ENCODE measurements around the gene DLX1.
"Not testable (repeated sequence)": the region's sequence is repeated elsewhere in the genome, so short reads cannot be mapped to it uniquely, and the experiment has no call there.

The DLX1 gene

GRCh38 chr2:172065111-172065510 lies 20.2 kb upstream of the DLX1 start:
- no peak for DNase-seq

DNA sequence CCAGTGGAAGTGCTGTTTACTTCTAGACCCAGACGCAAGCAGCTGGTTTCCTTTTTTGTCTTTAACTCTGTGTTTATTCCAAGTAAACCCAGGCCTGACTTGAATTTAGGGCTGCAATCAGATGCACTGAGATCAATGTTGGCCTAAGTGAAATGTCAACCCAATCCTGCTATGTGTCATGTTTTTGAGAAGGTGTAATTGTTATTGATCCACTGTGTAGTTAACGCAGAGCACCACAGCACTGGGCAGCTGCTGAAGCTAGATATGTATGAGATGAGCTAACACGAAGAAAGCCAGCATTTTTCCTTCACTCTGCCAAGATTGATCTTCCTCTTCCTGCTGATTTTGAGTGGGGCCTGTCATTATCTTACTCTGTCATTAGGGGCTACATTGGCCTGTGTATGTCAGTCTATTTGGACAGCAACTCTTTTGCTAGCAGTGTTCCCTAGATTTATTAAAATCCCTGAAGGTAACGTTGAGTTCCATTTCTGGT lies 18.9 kb upstream of the DLX1 start:
- no peak for DNase-seq

GRCh38 chr2:172067905-172068304 lies 17.4 kb upstream of the DLX1 start:
- not testable (repeated sequence) for DNase-seq

- DNase-seq: no peak
Observed at GRCh38 chr2:172070936-172071335, 14.4 kb upstream of the DLX1 start.

DNA sequence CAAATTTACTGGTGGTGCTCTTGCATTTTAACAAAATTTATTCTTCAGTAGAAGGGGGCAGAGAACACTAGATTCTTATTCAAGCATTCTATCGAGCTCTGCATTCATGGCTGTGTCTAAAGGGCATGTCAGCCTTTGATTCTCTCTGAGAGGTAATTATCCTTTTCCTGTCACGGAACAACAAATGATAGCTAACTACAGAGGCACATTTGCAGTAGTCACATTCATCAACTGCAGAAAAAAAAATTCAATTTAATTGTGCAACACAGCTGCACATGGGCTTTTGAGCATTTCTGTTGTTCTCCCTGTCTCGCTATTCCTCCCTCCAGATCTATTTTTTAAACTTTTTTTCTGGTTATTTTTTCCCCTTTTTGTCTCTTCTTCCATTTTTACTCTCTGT lies 13.0 kb upstream of the DLX1 start:
- DNase-seq: no peak

- DNase-seq: no peak
Observed at GRCh38 chr2:172072706-172073105, 12.6 kb upstream of the DLX1 start.

GRCh38 chr2:172073518-172073917 lies 11.8 kb upstream of the DLX1 start:
- DNase-seq: no peak

DNA sequence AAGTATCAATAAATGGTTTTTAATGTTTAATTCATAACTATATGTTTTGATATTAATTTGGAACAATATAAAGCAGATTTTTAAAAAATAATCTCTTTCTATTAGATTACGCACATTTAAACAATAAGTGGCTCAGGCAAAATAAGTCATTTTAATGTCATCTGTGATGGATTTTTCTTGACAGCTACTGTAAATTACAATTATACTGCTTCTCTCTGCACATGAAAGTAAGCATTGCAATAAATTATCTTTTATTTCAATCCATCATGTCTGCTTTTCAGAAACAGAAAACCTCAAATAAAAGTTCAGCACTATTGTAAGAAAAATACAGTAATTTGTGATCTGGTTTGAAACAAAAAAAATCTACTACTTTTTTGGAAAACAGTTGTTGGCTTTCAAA lies 11.1 kb upstream of the DLX1 start:
- DNase-seq: no peak

GRCh38 chr2:172079416-172079815 lies 5.9 kb upstream of the DLX1 start:
- no peak for DNase-seq

DNA sequence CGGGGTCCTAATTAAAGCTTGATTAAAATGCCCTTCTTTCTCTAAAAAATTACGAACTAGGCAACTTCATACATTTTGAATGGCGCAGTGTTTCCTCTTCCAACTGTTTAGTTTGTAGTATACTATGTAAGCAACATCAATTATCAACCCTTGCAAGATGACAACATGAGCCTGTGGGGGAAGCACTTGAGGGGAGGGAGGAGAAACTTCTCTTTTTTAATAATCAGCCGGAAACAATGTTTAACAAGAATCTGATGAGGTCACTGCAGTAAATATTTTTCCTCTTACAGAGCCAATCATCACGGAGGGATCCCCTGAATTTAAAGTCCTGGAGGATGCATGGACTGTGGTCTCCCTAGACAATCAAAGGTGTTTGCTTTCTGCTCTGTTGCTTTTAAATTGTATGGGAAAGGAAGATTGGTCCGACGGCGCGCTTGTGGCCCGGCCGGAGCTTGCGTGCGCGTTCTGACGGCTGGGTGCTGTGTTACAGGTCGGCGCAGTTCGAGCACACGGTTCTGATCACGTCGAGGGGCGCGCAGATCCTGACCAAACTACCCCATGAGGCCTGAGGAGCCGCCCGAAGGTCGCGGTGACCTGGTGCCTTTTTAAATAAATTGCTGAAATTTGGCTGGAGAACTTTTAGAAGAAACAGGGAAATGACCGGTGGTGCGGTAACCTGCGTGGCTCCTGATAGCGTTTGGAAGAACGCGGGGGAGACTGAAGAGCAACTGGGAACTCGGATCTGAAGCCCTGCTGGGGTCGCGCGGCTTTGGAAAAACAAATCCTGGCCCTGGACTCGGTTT lies 5.3 kb upstream of the DLX1 start:
- DNase-seq: no peak

GRCh38 chr2:172080641-172081220 lies 4.6 kb upstream of the DLX1 start:
- DNase-seq: no peak

- DNase-seq: no peak
Observed at GRCh38 chr2:172081221-172082022, 3.9 kb upstream of the DLX1 start.

GRCh38 chr2:172082105-172082943 lies 3.0 kb upstream of the DLX1 start:
- no peak for DNase-seq

- DNase-seq: no peak
Observed at GRCh38 chr2:172082944-172083627, 2.2 kb upstream of the DLX1 start.

GRCh38 chr2:172083628-172084394 lies 1.5 kb upstream of the DLX1 start:
- DNase-seq: no peak

DNA sequence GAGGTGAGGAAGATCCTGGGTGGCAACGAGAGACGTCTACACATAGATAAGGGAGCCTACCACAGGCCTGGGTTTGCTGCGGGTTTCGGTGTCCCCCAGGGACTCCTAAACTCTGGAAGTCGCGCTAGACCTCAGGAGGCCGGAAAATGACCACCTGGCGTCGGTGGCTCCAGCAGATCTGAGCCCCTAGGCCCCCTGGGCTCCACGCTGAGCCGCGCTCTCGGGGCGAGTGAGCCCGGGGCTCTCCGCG lies 987 bp upstream of the DLX1 start:
- DNase-seq: no peak

GRCh38 chr2:172084645-172085459 lies 455 bp upstream of the DLX1 start:
- peak; percentile 45 for DNase-seq

DNA sequence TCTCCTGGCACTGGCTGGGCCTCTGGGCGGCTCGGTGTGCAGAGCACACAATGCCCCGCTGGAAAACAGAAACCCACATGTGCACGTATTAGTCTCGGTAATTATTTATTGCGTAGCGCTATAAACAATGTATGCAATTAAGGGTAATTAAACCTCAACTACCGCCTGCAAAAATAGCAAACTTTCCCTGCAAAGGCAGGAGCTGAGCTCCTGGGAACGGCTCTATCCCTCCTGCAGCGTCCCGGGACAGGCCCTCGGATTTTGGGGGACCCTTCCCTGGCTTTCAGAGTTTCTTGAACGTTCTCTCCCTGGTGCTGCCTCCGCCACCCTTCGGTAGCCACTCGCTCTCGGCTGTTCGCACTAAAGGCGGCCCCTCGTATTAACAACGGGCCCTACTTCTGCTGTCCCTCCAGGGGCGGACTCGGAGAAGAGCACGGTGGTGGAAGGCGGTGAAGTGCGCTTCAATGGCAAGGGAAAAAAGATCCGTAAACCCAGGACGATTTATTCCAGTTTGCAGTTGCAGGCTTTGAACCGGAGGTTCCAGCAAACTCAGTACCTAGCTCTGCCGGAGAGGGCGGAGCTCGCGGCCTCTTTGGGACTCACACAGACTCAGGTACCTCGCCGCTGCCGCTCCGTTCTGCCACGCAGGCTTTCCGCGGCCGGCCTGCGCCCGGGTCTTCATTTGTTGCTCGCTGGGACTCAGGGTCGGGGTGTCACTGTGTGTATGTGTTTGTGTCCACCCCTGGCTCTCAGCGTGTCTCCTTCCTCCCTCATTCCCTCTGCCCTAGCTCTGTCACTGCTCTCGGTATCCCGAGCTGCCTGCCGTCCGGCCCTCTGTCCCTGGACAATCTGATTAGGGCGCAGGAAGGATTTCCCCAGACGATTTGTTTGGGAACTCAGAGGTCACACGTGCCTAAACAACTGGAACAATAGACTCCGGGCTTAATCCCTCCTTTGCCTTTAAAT lies 1.2 kb downstream of the DLX1 start:
- peak; percentile 64 for DNase-seq

DNA sequence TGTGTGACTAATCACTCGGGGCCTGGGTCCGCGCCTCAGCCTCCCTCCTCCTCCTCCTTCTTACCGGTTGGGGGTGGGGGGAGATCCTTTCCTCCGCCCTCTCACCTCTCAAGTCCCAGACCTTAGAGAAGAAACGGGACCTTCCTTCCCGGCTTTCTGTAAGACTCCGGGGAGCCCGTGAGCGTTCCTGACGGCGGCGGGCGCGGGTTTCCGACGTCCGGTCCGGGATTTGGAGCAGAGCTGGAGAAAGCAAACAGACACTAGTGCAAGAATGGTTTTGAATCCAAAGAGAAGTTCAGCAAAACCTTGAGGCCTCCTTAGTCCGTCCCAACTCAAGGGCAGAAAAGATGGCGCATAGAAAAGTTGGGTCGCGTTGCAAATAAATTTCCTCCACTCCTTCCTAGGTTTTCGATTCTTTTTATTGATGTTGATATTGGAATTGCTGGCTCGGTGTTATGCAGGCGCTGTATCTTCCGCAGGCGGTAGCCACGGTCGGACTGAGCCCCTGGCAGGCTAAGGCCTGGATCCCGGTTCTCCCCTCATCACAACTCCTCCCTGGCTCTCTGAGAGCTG lies 2.0 kb downstream of the DLX1 start:
- DNase-seq: no peak
